Retinal pigment epithelial cell (primary cell): ENCODE results near the gene CACNA2D3.

ENCODE experiments used
- DNase-seq: peaks from one replicate; pipeline ENCODE4 v3.0.0-alpha.2; 2010; ENCODE audit warnings: low read depth
- H3K4me3 ChIP-seq: 2 replicates; pipeline ENCODE4 v1.5.1; 2011; ENCODE audit warnings: mild to moderate bottlenecking, low read length, control low read depth, moderate library complexity
- CTCF ChIP-seq: conservative IDR thresholded peaks from 2 replicates; pipeline ENCODE4 v1.5.1; 2011; ENCODE audit warnings: low read depth, low read length, control low read depth, inconsistent platforms

CACNA2D3 gene

GRCh38 chr3:54427501-54427900 lies 305.1 kb downstream of the CACNA2D3 start:
- no peak for DNase-seq
- no peak for TF ChIP-seq CTCF
- no peak overlapping the region for H3K4me3 ChIP-seq

GRCh38 chr3:54427941-54428871 lies 305.9 kb downstream of the CACNA2D3 start:
- DNase-seq = peak; percentile 36
- TF ChIP-seq CTCF = peak; percentile 88
- no peak overlapping the region for H3K4me3 ChIP-seq

GRCh38 chr3:54432975-54433374 lies 310.6 kb downstream of the CACNA2D3 start:
- TF ChIP-seq CTCF = no peak
- H3K4me3 ChIP-seq = no peak overlapping the region
- DNase-seq = no peak

- no peak overlapping the region for H3K4me3 ChIP-seq
- DNase-seq = no peak
- no peak for TF ChIP-seq CTCF
These were observed 311.5 kb downstream of the CACNA2D3 start for GRCh38 chr3:54433846-54434245.

GRCh38 chr3:54434756-54435155 lies 312.4 kb downstream of the CACNA2D3 start:
- no peak for TF ChIP-seq CTCF
- peak; percentile 18 for DNase-seq

GRCh38 chr3:54437271-54437670 lies 314.9 kb downstream of the CACNA2D3 start:
- no peak for DNase-seq
- H3K4me3 ChIP-seq = no peak overlapping the region
- no peak for TF ChIP-seq CTCF

More at GRCh38 chr3:54434756-54435155, 312.4 kb downstream of the CACNA2D3 start:
- no peak overlapping the region for H3K4me3 ChIP-seq
